Measurements from ENCODE around the gene CDY2A.
"Not testable (repeated sequence)": the region's sequence is repeated elsewhere in the genome, so short reads cannot be mapped to it uniquely, and the experiment has no call there.

GRCh38 chrY:18030178-18030577 is 4.6 kb downstream of the CDY2A start:
- TF ChIP-seq, protein P1, sequence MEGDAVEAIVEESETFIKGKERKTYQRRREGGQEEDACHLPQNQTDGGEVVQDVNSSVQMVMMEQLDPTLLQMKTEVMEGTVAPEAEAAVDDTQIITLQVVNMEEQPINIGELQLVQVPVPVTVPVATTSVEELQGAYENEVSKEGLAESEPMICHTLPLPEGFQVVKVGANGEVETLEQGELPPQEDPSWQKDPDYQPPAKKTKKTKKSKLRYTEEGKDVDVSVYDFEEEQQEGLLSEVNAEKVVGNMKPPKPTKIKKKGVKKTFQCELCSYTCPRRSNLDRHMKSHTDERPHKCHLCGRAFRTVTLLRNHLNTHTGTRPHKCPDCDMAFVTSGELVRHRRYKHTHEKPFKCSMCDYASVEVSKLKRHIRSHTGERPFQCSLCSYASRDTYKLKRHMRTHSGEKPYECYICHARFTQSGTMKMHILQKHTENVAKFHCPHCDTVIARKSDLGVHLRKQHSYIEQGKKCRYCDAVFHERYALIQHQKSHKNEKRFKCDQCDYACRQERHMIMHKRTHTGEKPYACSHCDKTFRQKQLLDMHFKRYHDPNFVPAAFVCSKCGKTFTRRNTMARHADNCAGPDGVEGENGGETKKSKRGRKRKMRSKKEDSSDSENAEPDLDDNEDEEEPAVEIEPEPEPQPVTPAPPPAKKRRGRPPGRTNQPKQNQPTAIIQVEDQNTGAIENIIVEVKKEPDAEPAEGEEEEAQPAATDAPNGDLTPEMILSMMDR (IDR thresholded peaks at IDR 0.05 in 2 of 3, conservative IDR thresholded peaks at IDR 0.05 in 1 of 3; ENCODE audit: control insufficient read depth in 2 of 3, extremely low read depth in 1 of 3, insufficient read depth in 1 of 3, low read depth in 3 of 3, low read length in 3 of 3) = not testable (repeated sequence)
- TF ChIP-seq MTA2 (IDR thresholded peaks at IDR 0.05; ENCODE audit: low read depth); TCF12 (IDR thresholded peaks at IDR 0.05; ENCODE audit: low read depth, low read length); MXI1 (IDR thresholded peaks at IDR 0.05; ENCODE audit: low read depth, low read length); ELK1 (IDR thresholded peaks at IDR 0.05; ENCODE audit: low read depth, low read length); ATF3 (IDR thresholded peaks at IDR 0.05; ENCODE audit: borderline replicate concordance, extremely low read depth, low read depth, low read length); CBX5 (IDR thresholded peaks at IDR 0.05; ENCODE audit: low read depth); POLR2A (IDR thresholded peaks at IDR 0.05; ENCODE audit: low read depth, low read length): not testable (repeated sequence)
- TF ChIP-seq, protein P2, sequence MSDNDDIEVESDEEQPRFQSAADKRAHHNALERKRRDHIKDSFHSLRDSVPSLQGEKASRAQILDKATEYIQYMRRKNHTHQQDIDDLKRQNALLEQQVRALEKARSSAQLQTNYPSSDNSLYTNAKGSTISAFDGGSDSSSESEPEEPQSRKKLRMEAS (IDR thresholded peaks at IDR 0.05; ENCODE audit: low read depth, low read length) = not testable (repeated sequence)
